HCT116 (cell line): ENCODE results near the gene ENKD1. TPM values are rescaled to one million over a fixed set of nuclear protein-coding genes. Genes with fewer than 3 reads are reported as not detected.

Experiments used
- ATAC-seq: fragments of 200-7000 bp; cut with Tn5 transposase; 2 replicates; pipeline ENCODE4 v1.9.1; 2020; ENCODE audit warnings: mild to moderate bottlenecking, moderate library complexity
- BruUV-seq: library from RNA; stranded (reverse); fragments of 400-500 nt; replicated peaks from 2 replicates; lab custom pipeline; 2021; lab: Mats Ljungman, UMichigan
- CTCF ChIA-PET: fragments of 300-600 bp; sonication (Branson Sonifier 250); formaldehyde crosslinking; loops from one replicate; lab custom pipeline; 2021; ENCODE audit warnings: antibody characterized with exemption; lab: Charles Lee
- POLR2A ChIA-PET: fragments of 300-600, 350-600 bp; sonication (Branson Sonifier 250); formaldehyde crosslinking; loops from one replicate; lab custom pipeline; 2021; ENCODE audit warnings: antibody characterized with exemption; lab: Charles Lee
- RAD21 ChIA-PET, 2 experiments: fragments of 300-600 bp; sonication (Branson Sonifier 250); formaldehyde crosslinking; loops; one replicate each; lab custom pipeline; 2023; ENCODE audit warnings: low total read pairs in 2 of 2; ENCODE audit not compliant: uncharacterized antibody in 2 of 2, unreplicated experiment in 2 of 2, low non-redundant PET in 1 of 2; lab: Charles Lee
- DNase-seq: peaks from one replicate; pipeline ENCODE4 v3.0.0-alpha.2; 2010; ENCODE audit warnings: low read depth, low spot score
- H2AFZ ChIP-seq: fragments of 200-600 bp; shearing (Covaris generic), sonication (generic); 2 replicates; pipeline ENCODE4 v1.6.1; 2017; ENCODE audit warnings: low read depth, mixed run types, mixed read lengths, antibody characterized with exemption, low read length; ENCODE audit not compliant: poor library complexity, severe bottlenecking
- H3K27ac ChIP-seq: 2 replicates; pipeline ENCODE4 v1.5.1; 2012; ENCODE audit warnings: low read depth, low read length
- H3K27me3 ChIP-seq: fragments of 200-600 bp; sonication (generic); 2 replicates; pipeline ENCODE4 v1.6.1; 2016; ENCODE audit warnings: mixed run types, low read length, mixed read lengths; ENCODE audit not compliant: insufficient read depth
- H3K36me3 ChIP-seq, 2 experiments: fragments of 200-500 bp in 1 of 2; fragments of 200-600 bp in 1 of 2; sonication (Bioruptor generic) in 1 of 2; sonication (generic) in 1 of 2; 2 replicates each; pipeline versions ENCODE4 v1.5.1 to v1.6.1; 2014 to 2016; ENCODE audit warnings: low read length in 2 of 2, inconsistent platforms in 1 of 2, mixed read lengths in 1 of 2, mixed run types in 1 of 2; ENCODE audit not compliant: insufficient read depth in 2 of 2, control insufficient read depth in 1 of 2
- H3K4me1 ChIP-seq, 2 experiments: fragments of 200-600 bp in 1 of 2; sonication (generic) in 1 of 2; 2 replicates each; pipeline versions ENCODE4 v1.5.1 to v1.6.1; 2012 to 2017; ENCODE audit warnings: low read length in 2 of 2, inconsistent platforms in 1 of 2, mild to moderate bottlenecking in 1 of 2, mixed read lengths in 1 of 2, mixed run types in 1 of 2, moderate library complexity in 1 of 2; ENCODE audit not compliant: insufficient read depth in 2 of 2, control insufficient read depth in 1 of 2
- H3K4me2 ChIP-seq: fragments of 200-600 bp; sonication (generic); 2 replicates; pipeline ENCODE4 v1.6.1; 2017; ENCODE audit warnings: mixed run types, low read length, mixed read lengths
- H3K4me3 ChIP-seq, 2 experiments: fragments of 200-600 bp in 1 of 2; sonication (generic) in 1 of 2; replicated peaks in 1 of 2; 2 replicates each; pipeline ENCODE4 v1.5.1; 2011 to 2016; ENCODE audit warnings: low read length in 2 of 2, control low read depth in 1 of 2, low read depth in 1 of 2, mild to moderate bottlenecking in 1 of 2, mixed read lengths in 1 of 2, mixed run types in 1 of 2
- H3K79me2 ChIP-seq: fragments of 200-600 bp; sonication (generic); 2 replicates; pipeline ENCODE4 v1.6.1; 2017; ENCODE audit warnings: mild to moderate bottlenecking, mixed run types, low read length, moderate library complexity, mixed read lengths; ENCODE audit not compliant: insufficient read depth
- H3K9ac ChIP-seq: fragments of 200-600 bp; sonication (generic); 2 replicates; pipeline ENCODE4 v1.6.1; 2016; ENCODE audit warnings: low read length, mixed read lengths
- H3K9me2 ChIP-seq: fragments of 200-600 bp; sonication (generic), shearing (Covaris generic); 2 replicates; pipeline ENCODE4 v1.6.1; 2017; ENCODE audit warnings: mixed run types, mild to moderate bottlenecking, moderate library complexity; ENCODE audit not compliant: insufficient read depth
- H3K9me3 ChIP-seq, 2 experiments: fragments of 200-500 bp in 1 of 2; fragments of 200-600 bp in 1 of 2; sonication (Bioruptor generic) in 1 of 2; sonication (generic) in 1 of 2; 2 replicates each; pipeline ENCODE4 v1.6.1; 2014 to 2017; ENCODE audit warnings: low read length in 2 of 2, mixed read lengths in 2 of 2, inconsistent platforms in 1 of 2, low read depth in 1 of 2, mild to moderate bottlenecking in 1 of 2, mixed run types in 1 of 2, moderate library complexity in 1 of 2; ENCODE audit not compliant: control insufficient read depth in 1 of 2, insufficient read depth in 1 of 2
- H4K20me1 ChIP-seq: fragments of 200-600 bp; sonication (generic), shearing (Covaris generic); 2 replicates; pipeline ENCODE4 v1.6.1; 2017; ENCODE audit warnings: mixed run types, mild to moderate bottlenecking, moderate library complexity; ENCODE audit not compliant: insufficient read depth
- CBX3 ChIP-seq: IDR thresholded peaks from 2 replicates; pipeline ENCODE4 v1.6.1; 2012; ENCODE audit warnings: low read depth
- CEBPB ChIP-seq: IDR thresholded peaks from 2 replicates; pipeline ENCODE4 v1.6.1; 2012; ENCODE audit warnings: low read depth
- CTCF ChIP-seq, 3 experiments: fragments of 200-600 bp in 1 of 3; sonication (generic) in 1 of 3; IDR thresholded peaks in 2 of 3; conservative IDR thresholded peaks in 1 of 3; 2 replicates each; pipeline ENCODE4 v1.5.1; 2012 to 2017; ENCODE audit warnings: low read depth in 2 of 3, low read length in 2 of 3, antibody characterized with exemption in 1 of 3, borderline replicate concordance in 1 of 3, control low read depth in 1 of 3, mild to moderate bottlenecking in 1 of 3, mixed read lengths in 1 of 3, mixed run types in 1 of 3, moderate library complexity in 1 of 3; ENCODE audit not compliant: insufficient read depth in 1 of 3
- EGR1 ChIP-seq: IDR thresholded peaks from 2 replicates; pipeline ENCODE4 v1.6.1; 2012; ENCODE audit warnings: low read depth
- EZH2phosphoT487 ChIP-seq: fragments of 200-600 bp; IDR thresholded peaks from 2 replicates; pipeline ENCODE4 v1.6.1; 2018; ENCODE audit warnings: antibody characterized with exemption, borderline replicate concordance
- JUND ChIP-seq: IDR thresholded peaks from 2 replicates; pipeline ENCODE4 v1.6.1; 2012
- RAD21 ChIP-seq: IDR thresholded peaks from 2 replicates; pipeline ENCODE4 v1.6.1; 2012; ENCODE audit warnings: low read depth, mild to moderate bottlenecking
- SP1 ChIP-seq: IDR thresholded peaks from 2 replicates; pipeline ENCODE4 v1.6.1; 2012; ENCODE audit warnings: low read depth
- SRF ChIP-seq: IDR thresholded peaks from 2 replicates; pipeline ENCODE4 v1.6.1; 2012; ENCODE audit warnings: low read depth
- YY1 ChIP-seq: IDR thresholded peaks from 2 replicates; pipeline ENCODE4 v1.6.1; 2011; ENCODE audit warnings: low read length, low read depth, moderate library complexity, mild to moderate bottlenecking; ENCODE audit not compliant: insufficient replicate concordance; ENCODE audit errors: extremely low read depth
- ZNF274 ChIP-seq: fragments of 200-500 bp; sonication (Bioruptor generic); IDR thresholded peaks from 2 replicates; pipeline ENCODE4 v1.6.1; 2014; ENCODE audit warnings: mild to moderate bottlenecking, low read depth, low read length, inconsistent platforms
- intact Hi-C: fragments of 100-400 bp; cut with micrococcal nuclease; formaldehyde crosslinking; loops from 2 replicates; pipeline ENCODE4 v1.10.0; 2022
- total RNA-seq: library from RNA; stranded (reverse); gene quantifications from one replicate; pipeline ENCODE4 v1.2.1, GENCODE V29; 2021; ENCODE audit not compliant: unreplicated experiment
- TF ChIP-seq, protein P1 (sequence below): IDR thresholded peaks from 2 replicates; pipeline ENCODE4 v1.6.1; 2011; ENCODE audit warnings: mild to moderate bottlenecking, low read length, moderate library complexity; ENCODE audit not compliant: insufficient replicate concordance; ENCODE audit errors: extremely low read depth
- TF ChIP-seq, protein P2 (sequence below): IDR thresholded peaks from 2 replicates; pipeline ENCODE4 v1.6.1; 2012; ENCODE audit warnings: low read depth

ENKD1 gene
- total RNA-seq, 1 experiment from 2014 or later = 16.8 TPM

- CTCF ChIA-PET = no interaction called here
- DNase-seq (no peak), ATAC-seq (no peak)
- no peaks in the 10 kb centered on the region for H3K27me3 ChIP-seq
- H2AFZ ChIP-seq = no peak overlapping the region
- no peak overlapping the region for H3K4me2 ChIP-seq
- no TSS peak for BruUV-seq
- no peak overlapping the region for H3K27ac ChIP-seq
- no peaks in the 10 kb centered on the region for H3K36me3 ChIP-seq
- RAD21 ChIA-PET = no interaction called here
- TF ChIP-seq EZH2phosphoT487 = no peak
- TF ChIP-seq SRF = no peak
- TF ChIP-seq CEBPB = no peak
- no peak for TF ChIP-seq RAD21
- TF ChIP-seq YY1 = no peak
- no peak for TF ChIP-seq EGR1
- TF ChIP-seq CBX3 = no peak
- TF ChIP-seq, all 23 proteins: peak for 0
- no peaks in the 10 kb centered on the region for H4K20me1 ChIP-seq
- H3K4me3 ChIP-seq = no peak overlapping the region
- H3K9ac ChIP-seq = no peak overlapping the region
- intact Hi-C loops = no loop called here
- H3K9me2 ChIP-seq = no peaks in the 10 kb centered on the region
- peaks cover 0 to 13% of the 10 kb centered on the region in 2 experiments; a peak in 1 of 4 replicates for H3K4me1 ChIP-seq
- no peaks in the 10 kb centered on the region for H3K9me3 ChIP-seq
- POLR2A ChIA-PET = no interaction called here
- H3K79me2 ChIP-seq = peaks cover 2% of the 10 kb centered on the region; the same call in 1 of the 2 replicates
Measured at GRCh38 chr16:67651039-67651438, 15.5 kb downstream of the ENKD1 start.

DNA sequence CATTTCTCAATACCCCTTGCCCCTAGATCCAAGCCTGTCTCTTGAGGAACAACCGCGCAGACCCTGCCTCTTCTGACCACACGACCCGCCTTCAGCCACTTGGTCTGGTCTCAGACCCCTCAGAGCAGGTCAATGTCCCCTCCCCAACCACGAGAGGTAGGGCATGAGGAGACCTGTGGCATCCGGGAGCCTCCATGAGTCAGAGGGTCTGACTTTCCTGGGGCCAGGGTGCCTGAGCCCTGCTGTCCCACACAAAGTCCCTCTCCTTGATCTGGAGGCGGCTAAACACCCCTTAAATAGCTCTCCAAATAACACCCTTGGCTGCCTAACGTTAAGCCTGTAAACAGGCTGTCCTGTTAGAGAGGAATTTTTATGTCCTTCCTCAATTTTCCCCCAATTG, 16.5 kb downstream of the ENKD1 start:
- Histone ChIP-seq H2AFZ (no peak overlapping the region), H3K4me2 (no peak overlapping the region), H3K27ac (no peak overlapping the region), H3K36me3 (no peaks in the 10 kb centered on the region), H3K27me3 (no peaks in the 10 kb centered on the region), H4K20me1 (no peaks in the 10 kb centered on the region), H3K79me2 (peaks cover 2% of the 10 kb centered on the region; the same call in 1 of the 2 replicates), H3K9me3 (no peaks in the 10 kb centered on the region), H3K4me1 (peaks cover 0 to 13% of the 10 kb centered on the region in 2 experiments; a peak in 1 of 4 replicates), H3K9ac (no peak overlapping the region), H3K4me3 (no peak overlapping the region), H3K9me2 (no peaks in the 10 kb centered on the region)
- ChIA-PET POLR2A (no interaction called here), RAD21 (no interaction called here), CTCF (no interaction called here)
- no TSS peak for BruUV-seq
- ATAC-seq = no peak
- intact Hi-C loops = no loop called here
- no peak for DNase-seq
- TF ChIP-seq YY1 (no peak), SP1 (no peak), JUND (no peak), CTCF (IDR thresholded peaks at IDR 0.05 in 2 of 3, conservative IDR thresholded peaks at IDR 0.05 in 1 of 3; ENCODE audit: borderline replicate concordance in 1 of 3, insufficient read depth in 1 of 3, low read depth in 2 of 3, low read length in 2 of 3) (no peak), ZNF274 (no peak)
- TF ChIP-seq, protein P1, sequence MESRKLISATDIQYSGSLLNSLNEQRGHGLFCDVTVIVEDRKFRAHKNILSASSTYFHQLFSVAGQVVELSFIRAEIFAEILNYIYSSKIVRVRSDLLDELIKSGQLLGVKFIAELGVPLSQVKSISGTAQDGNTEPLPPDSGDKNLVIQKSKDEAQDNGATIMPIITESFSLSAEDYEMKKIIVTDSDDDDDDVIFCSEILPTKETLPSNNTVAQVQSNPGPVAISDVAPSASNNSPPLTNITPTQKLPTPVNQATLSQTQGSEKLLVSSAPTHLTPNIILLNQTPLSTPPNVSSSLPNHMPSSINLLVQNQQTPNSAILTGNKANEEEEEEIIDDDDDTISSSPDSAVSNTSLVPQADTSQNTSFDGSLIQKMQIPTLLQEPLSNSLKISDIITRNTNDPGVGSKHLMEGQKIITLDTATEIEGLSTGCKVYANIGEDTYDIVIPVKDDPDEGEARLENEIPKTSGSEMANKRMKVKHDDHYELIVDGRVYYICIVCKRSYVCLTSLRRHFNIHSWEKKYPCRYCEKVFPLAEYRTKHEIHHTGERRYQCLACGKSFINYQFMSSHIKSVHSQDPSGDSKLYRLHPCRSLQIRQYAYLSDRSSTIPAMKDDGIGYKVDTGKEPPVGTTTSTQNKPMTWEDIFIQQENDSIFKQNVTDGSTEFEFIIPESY = no peak
- TF ChIP-seq, protein P2, sequence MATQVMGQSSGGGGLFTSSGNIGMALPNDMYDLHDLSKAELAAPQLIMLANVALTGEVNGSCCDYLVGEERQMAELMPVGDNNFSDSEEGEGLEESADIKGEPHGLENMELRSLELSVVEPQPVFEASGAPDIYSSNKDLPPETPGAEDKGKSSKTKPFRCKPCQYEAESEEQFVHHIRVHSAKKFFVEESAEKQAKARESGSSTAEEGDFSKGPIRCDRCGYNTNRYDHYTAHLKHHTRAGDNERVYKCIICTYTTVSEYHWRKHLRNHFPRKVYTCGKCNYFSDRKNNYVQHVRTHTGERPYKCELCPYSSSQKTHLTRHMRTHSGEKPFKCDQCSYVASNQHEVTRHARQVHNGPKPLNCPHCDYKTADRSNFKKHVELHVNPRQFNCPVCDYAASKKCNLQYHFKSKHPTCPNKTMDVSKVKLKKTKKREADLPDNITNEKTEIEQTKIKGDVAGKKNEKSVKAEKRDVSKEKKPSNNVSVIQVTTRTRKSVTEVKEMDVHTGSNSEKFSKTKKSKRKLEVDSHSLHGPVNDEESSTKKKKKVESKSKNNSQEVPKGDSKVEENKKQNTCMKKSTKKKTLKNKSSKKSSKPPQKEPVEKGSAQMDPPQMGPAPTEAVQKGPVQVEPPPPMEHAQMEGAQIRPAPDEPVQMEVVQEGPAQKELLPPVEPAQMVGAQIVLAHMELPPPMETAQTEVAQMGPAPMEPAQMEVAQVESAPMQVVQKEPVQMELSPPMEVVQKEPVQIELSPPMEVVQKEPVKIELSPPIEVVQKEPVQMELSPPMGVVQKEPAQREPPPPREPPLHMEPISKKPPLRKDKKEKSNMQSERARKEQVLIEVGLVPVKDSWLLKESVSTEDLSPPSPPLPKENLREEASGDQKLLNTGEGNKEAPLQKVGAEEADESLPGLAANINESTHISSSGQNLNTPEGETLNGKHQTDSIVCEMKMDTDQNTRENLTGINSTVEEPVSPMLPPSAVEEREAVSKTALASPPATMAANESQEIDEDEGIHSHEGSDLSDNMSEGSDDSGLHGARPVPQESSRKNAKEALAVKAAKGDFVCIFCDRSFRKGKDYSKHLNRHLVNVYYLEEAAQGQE = no peak
